HL-60/S4 (cell line): Measurements from ENCODE around the gene DNAH9.

Source experiments
- in situ Hi-C: fragments of 300-500 bp; cut with MboI; formaldehyde crosslinking; loops from 2 replicates; pipeline ENCODE4 v1.14.3; 2022; ENCODE audit warnings: low sequenced_read_pairs

Gene DNAH9

DNA sequence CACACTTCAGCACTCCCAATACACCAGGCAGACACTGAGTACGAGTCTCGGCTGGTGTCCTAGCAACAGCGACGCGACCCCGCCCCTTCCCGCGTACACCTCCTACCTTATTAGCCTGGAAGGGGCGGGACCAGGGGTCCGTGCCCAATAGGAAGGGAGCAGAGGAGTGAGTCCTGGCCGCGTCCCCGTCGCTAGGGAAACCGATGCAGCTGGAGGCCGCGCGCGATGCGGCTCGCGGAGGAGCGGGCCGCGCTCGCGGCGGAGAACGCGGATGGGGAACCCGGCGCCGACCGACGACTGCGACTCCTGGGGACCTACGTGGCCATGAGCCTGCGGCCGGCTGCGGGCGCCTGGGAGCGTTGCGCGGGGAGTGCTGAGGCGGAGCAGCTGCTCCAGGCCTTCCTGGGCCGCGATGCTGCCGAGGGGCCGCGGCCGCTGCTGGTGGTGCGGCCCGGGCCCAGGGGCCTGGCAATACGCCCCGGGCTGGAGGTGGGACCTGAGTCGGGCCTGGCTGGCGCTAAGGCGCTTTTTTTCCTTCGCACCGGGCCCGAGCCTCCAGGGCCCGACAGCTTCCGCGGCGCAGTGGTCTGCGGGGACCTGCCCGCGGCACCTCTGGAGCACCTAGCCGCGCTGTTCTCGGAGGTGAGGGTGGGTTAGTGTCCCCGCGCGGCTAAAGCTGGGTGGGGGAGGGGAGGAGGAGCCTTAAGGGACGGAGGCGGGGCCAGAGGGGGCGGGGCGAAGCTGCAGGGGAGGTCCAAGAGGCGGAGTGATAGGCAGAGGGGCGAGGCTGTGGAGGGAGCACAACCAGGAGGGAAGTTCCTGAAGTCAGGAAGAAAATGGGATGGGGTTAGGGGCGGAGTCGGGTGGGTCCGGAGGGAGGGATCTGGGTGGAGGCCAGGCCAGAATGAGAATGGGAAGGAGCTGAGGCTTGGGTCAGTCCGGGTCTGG lies at the start of gene DNAH9:
Gene DNAH9, plus strand, starts transcription at position 197 of the 948 bp plus-strand sequence. Its CDS starts 29 bp downstream, at position 226.
- in situ Hi-C loops, result no loop called here

- in situ Hi-C loops, result no loop called here
Measured at GRCh38 chr17:11550431-11550830, 47.8 kb upstream of the DNAH9 start.

DNA sequence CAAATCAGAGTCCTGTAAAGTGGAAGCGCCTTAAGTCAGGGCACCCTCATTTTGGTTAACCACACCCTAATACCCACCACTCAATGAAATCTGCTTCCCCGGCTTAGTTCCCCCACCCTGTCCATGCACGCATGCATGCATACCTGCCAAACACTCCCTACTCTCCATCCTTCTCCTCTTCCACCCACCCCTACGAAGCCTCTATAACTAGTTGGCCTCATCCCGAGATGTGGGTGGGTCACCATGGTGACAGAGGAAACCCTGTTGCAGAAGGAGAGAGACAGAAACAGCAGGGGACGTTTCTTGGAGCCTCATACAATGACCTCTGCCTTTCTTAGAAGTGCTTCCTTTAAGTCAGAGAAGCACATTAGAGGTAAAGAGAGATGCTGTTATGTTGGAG lies 46.8 kb upstream of the DNAH9 start:
- in situ Hi-C loops, result no loop called here

DNA sequence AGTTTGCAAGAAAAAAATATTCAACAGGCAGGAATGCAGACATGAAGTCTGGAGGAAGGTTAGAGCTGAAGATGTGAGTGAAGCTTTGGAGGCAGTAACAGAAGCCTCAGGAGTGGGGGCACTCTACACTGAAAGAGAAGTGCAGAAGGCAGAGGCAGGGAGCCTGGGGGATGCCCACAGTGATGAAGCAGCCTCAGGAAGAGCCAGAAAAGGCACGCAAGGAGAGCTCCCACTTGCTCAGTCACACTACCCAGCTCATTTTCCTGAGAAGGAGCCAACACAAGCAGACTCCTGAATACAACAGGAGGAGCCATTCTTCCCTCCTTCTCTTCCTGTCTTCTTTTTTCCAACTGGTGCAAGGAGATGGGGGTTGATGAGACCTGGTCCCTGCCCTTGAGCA lies 45.1 kb upstream of the DNAH9 start:
- in situ Hi-C loops, result no loop called here

DNA sequence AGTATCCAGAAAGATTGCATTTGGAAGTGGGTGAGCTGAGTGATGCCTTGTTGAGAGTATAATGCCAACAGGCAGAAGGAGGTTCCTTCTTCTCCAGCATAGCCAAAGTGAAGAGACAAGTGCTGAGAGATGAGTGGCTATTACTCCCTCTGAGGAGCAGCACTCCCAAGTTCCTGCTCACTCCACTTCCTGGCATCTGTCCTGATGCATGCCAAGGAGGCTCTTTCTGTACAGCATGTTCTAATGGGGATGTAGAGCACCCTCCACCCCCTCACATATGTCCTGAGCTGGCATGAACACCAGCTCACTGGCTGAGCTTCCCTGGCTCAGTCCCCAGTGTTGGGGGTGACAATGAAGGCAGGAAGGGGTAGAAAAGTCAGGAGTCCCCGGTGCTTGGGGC lies 44.2 kb upstream of the DNAH9 start:
- in situ Hi-C loops, result no loop called here

- in situ Hi-C loops, result no loop called here
Measured at GRCh38 chr17:11554542-11554941, 43.7 kb upstream of the DNAH9 start.

DNA sequence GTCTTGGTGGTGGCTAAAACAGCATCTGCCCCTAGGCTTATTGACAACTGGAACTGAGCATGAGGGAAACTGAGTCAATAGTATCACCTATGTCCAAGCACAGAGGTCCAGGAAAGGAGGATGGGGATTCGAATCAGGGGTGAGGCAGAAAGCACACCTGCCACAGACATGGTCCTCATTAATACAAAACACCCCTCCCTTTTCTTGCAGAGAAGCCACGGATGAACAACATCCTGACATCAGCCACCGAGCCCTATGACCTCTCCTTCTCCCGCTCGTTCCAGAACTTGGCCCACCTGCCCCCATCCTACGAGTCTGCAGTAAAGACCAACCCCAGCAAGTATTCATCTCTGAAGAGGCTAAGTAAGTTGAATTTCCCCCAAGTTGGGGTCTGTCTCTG lies 42.7 kb upstream of the DNAH9 start:
- in situ Hi-C loops, result no loop called here

GRCh38 chr17:11557727-11558452 lies 40.4 kb upstream of the DNAH9 start:
- in situ Hi-C loops, result no loop called here

GRCh38 chr17:11558681-11559234 lies 39.5 kb upstream of the DNAH9 start:
- in situ Hi-C loops, result no loop called here

DNA sequence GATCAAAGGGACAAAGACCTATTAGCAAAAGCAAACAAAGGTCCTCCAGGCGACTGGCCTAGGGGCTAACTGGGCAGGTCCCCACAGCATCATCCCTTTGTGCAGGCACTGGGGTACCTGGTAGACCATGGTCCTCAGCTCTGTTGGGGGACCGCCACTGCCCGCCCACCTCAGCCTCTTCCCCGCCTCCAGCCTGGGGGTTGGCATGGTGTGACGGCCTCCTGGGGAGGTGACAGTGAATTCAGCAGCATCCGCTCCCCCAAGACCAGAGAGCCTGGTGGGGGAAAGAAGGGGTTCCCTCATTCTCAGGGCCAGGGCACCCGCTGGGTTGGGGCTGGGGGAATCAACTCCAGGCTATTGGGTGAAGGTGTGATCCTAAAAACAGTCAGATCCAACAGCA lies 38.7 kb upstream of the DNAH9 start:
- in situ Hi-C loops, result no loop called here

- in situ Hi-C loops, result no loop called here
Measured at GRCh38 chr17:11561281-11561680, 37.0 kb upstream of the DNAH9 start.

GRCh38 chr17:11561702-11562101 lies 36.6 kb upstream of the DNAH9 start:
- in situ Hi-C loops, result no loop called here

GRCh38 chr17:11564589-11565380 lies 33.5 kb upstream of the DNAH9 start:
- in situ Hi-C loops, result no loop called here

DNA sequence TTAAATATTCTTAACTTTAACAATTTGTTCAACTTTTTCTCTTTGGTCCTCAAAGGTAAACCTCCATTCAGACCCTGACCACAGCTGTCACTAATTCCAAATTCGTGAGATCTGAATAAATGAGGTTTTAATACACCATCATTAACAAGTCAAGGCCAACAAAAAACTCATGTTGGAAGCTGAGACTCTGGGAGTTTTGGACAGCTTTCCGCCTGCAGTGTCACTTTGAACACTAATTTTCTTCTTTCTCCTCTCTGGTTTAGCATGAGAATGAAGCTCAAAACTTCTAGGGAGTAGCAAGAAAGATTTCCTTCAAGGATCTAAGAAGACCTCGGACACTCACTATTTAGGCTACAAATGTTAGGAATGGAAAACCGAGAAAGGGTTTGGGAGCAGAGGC lies 32.7 kb upstream of the DNAH9 start:
- in situ Hi-C loops, result no loop called here

DNA sequence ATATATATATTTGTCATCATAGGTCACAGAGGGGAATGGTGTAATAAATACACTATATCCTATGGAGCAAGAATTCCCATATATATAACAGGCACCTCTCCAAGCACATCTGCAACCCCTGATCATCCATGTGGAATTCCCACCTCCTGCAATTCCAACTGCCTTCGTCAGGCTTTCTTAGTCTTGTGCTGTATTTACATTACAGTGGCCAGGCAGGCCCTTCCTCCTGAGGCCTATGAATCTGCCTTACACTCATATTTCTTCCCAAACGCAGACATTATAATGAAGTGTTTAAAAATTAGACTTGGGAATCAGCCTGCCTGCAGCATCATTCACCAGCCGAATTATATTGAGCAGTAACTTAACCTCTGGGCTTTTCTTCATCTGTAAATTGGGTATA lies 19.3 kb upstream of the DNAH9 start:
- in situ Hi-C loops, result no loop called here

DNA sequence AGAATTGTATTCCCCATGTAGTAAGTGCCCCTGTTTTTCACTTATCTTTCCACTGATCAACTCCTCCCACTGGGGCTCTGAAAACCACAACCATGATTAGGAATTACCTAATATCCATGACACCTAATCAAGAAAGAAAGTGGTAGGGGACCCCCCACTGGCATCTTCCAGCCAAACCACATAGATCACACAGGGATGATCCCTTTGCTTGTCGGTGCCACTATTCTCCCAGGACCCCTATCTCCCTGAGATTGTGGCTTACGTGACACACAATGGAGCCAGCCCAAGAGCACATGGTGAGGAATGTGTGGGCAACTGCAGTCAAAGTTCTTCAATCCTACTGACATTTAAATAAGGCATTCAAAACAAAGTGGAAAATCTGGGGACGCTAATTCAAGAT lies 17.6 kb upstream of the DNAH9 start:
- in situ Hi-C loops, result no loop called here

GRCh38 chr17:11582217-11582616 lies 16.1 kb upstream of the DNAH9 start:
- in situ Hi-C loops, result no loop called here

DNA sequence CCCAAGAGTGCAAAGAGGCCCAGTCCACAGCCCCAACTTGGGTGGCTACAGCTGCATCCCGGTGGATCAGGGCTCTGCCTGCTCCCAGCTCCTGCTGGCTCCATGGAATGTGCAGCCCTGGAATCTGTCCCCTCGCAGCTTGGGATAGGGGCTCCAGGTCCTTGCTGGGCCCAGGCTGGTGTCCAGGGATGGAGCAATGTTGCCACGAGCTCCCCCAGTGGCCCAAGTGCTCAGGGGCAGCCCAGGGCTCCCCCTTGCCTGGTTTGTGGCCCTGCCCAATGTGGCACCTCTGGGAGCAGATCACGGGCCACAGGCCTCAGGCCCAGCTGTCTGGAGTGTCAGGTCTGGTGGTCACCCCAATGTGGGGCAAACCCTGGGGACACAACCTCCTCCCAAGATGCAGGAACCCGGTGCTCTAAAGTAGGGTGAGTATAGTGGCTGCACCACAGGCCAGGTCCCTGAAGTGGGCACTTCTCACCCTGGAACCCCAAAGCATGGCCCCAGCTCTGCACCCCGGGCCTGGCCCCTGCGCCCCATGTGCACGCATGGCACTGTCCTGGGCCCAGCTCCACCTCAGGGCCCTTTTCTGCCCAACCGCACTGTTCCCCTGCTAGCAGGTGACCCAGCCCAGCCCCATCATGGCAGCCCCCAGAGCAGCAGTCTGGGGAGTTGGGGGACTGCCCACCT lies 14.8 kb upstream of the DNAH9 start:
- in situ Hi-C loops, result no loop called here

- in situ Hi-C loops, result no loop called here
Measured at GRCh38 chr17:11589716-11590115, 8.6 kb upstream of the DNAH9 start.

DNA sequence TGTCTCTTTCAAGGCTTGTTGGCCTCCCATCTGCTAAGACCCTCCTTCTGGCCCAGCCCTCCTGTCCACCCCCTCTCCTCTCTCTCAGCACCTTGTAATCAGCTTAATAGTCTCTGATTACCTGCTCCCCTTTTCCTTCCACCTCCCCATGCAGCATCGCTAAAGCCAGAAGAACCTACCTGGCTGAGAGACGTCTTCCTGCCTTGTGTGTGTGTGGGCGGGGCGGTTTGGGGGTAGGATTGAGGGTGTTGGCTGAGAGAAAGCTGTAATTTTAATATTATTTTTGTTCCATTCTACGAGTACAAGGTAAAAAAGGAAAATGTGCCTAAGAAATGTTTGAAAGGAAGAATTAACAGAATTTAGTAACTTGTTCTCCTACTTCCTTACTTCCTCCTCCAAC lies 3.4 kb downstream of the DNAH9 start:
- in situ Hi-C loops, result no loop called here
